Adrenal gland (tissue), 12 donors: ENCODE data around the gene EVC. TPM values are rescaled to one million over a fixed set of nuclear protein-coding genes. Genes with fewer than 3 reads are reported as not detected.
A peak's percentile ranks its signal among the peaks of the same experiment; 100 is the strongest.

Experiments
- DNase-seq, 7 donors: peaks; one replicate each; pipeline ENCODE4 v3.0.0-alpha.2; 2019 to 2020
- H3K27ac ChIP-seq, 5 donors: fragments of 200-600 bp; sonication (generic) in 4 of 5; 1 replicate in 3 of 5; 2 replicates in 2 of 5; pipeline versions ENCODE4 v1.5.1 to v1.8.0; 2016 to 2020; ENCODE audit warnings: mild to moderate bottlenecking in 1 of 5
- H3K27me3 ChIP-seq: fragments of 200-600 bp; 2 replicates; pipeline ENCODE4 v1.8.0; 2021
- H3K36me3 ChIP-seq, 2 donors: fragments of 200-600 bp; replicated peaks in 1 of 2; 1 replicate in 1 of 2; 2 replicates in 1 of 2; pipeline versions ENCODE4 v1.5.1 to v1.8.0; 2018 to 2022
- H3K4me1 ChIP-seq, 2 donors: fragments of 200-600 bp; replicated peaks in 1 of 2; 1 replicate in 1 of 2; 2 replicates in 1 of 2; pipeline versions ENCODE4 v1.5.1 to v1.8.0; 2018 to 2021
- H3K4me3 ChIP-seq, 4 donors: fragments of 200-600 bp; sonication (generic) in 3 of 4; one replicate each; pipeline ENCODE4 v1.5.1; 2016 to 2018
- H3K9me3 ChIP-seq, 3 donors: fragments of 200-600 bp; sonication (generic) in 1 of 3; replicated peaks in 1 of 3; 1 replicate in 2 of 3; 2 replicates in 1 of 3; pipeline versions ENCODE4 v1.5.1 to v1.8.0; 2016 to 2021
- POLR2A ChIP-seq, 2 donors: fragments of 450-650 bp; IDR thresholded peaks; one replicate each; pipeline ENCODE4 v1.6.1; 2017; ENCODE audit warnings: antibody characterized with exemption in 2 of 2, mild to moderate bottlenecking in 2 of 2, moderate library complexity in 1 of 2
- WGBS, 4 donors: extraction: QIAGEN DNeasy Blood & Tissue Kit in 2 of 4; methylation state at CpG; one replicate each; pipeline versions ENCODE4 v1.1.5 to v1.1.7; 2013 to 2017; 5-methylcytosine and 5-hydroxymethylcytosine counted together
- intact Hi-C, 2 donors: fragments of 100-400 bp; cut with DNase I; formaldehyde crosslinking; loops; one replicate each; pipeline versions ENCODE4 v1.14.1 to v1.15.0; 2022 to 2023
- polyA plus RNA-seq, 3 donors: library from polyadenylated mRNA; stranded (reverse); fragments of 200-250 nt in 2 of 3; fragments of 350-450 nt in 1 of 3; fragmentation: Illumina TruSeq in 1 of 3; extraction: RNeasy Lipid Tissue Mini Kit (QIAGEN cat#74804) in 1 of 3; gene quantifications; one replicate each; pipeline ENCODE4 v1.2.3, GENCODE V29; 2013 to 2014
- total RNA-seq, 9 donors: library from RNA; depleted of rRNA in 4 of 9; stranded (reverse); fragments of >200 nt in 4 of 9; fragments of 120-200 nt in 1 of 9; fragmentation: NEBNext Ultra II Directional in 1 of 9; extraction: Animal tissue kit (Norgen Biotek cat#: 25700) in 1 of 9; gene quantifications; one replicate each; pipeline versions ENCODE4 v1.1.0 to v1.2.4, GENCODE V29; 2013 to 2023
- TF ChIP-seq, protein P1 (sequence below), 6 experiments: fragments of 450-650 bp in 4 of 6; fragments of 200-600 bp in 2 of 6; sonication (generic) in 1 of 6; IDR thresholded peaks; 1 replicate in 5 of 6; 2 replicates in 1 of 6; pipeline versions ENCODE4 v1.5.1 to v1.8.0; 2016 to 2021; ENCODE audit warnings: antibody characterized with exemption in 6 of 6, mild to moderate bottlenecking in 2 of 6, moderate library complexity in 1 of 6
- donor health status: healthy with polysubstance abuse.
- donor health status: Bipolar disorder and iron deficiency.
- donor health status: DM: yes; HTN: yes; CAD: no.
- donor health status: DM: no; HTN: no; CAD: no.
- donor health status: DM: no; HTN: no; CAD: no.
- donor health status: DM: yes; HTN: yes; CAD: no.

The EVC gene
- total and polyA plus RNA-seq, 12 donors, result 1.0 to 23.7 (median 10.1) TPM

DNA sequence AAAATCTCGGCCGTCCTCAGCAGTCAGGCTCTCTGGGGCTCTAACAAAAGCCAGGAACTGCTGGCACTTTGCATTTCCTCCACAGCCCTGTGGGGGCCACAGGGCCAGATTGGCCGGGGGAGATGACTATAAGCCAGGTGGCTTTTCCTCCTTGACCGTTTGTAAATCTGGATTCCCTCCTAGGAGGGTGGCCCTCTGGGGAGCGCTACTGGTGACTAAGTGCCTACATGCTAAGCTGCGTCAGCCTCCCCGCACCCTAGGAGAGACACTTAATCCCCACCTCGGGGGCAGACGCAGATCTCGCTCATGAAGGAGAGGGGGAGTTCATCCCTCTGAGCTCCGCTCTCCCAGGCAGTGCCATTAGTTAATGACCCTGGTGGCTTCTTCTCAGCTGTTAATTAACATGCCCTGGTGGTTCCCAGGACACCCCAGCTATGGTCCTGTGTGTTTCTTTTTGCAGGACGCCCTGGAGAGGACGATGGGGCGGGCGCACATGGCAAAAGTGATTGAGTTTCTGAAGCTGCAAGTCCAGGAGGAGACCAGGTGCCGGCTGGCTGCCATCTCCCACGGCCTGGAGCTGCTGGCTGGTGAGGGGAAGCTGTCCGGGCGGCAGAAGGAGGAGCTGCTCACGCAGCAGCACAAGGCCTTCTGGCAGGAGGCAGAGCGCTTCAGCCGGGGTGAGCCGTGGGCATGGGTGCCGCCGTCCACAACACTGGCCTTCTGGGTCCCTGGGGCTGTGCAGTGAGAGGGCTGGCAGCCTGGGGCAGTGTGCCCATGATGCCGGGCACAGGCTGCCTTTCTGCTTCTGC lies 41.6 kb downstream of the EVC start:
- Histone ChIP-seq H3K9me3 (no peaks in the 10 kb centered on the region), H3K27me3 (no peaks in the 10 kb centered on the region), H3K36me3 (peaks cover 0 to 7% of the 10 kb centered on the region in 2 donors), H3K27ac (no peak overlapping the region), H3K4me3 (no peak overlapping the region), H3K4me1 (peaks cover 0 to 4% of the 10 kb centered on the region in 2 donors)
- no peak for DNase-seq
- intact Hi-C loops, result no loop called here
- no peak for TF ChIP-seq POLR2A (IDR thresholded peaks at IDR 0.05)
- TF ChIP-seq, protein P1, sequence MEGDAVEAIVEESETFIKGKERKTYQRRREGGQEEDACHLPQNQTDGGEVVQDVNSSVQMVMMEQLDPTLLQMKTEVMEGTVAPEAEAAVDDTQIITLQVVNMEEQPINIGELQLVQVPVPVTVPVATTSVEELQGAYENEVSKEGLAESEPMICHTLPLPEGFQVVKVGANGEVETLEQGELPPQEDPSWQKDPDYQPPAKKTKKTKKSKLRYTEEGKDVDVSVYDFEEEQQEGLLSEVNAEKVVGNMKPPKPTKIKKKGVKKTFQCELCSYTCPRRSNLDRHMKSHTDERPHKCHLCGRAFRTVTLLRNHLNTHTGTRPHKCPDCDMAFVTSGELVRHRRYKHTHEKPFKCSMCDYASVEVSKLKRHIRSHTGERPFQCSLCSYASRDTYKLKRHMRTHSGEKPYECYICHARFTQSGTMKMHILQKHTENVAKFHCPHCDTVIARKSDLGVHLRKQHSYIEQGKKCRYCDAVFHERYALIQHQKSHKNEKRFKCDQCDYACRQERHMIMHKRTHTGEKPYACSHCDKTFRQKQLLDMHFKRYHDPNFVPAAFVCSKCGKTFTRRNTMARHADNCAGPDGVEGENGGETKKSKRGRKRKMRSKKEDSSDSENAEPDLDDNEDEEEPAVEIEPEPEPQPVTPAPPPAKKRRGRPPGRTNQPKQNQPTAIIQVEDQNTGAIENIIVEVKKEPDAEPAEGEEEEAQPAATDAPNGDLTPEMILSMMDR (IDR thresholded peaks at IDR 0.05), result no peak
- 80 to 85% (median 81%) methylated on average over 13 to 26 of the region's 26 CpGs for WGBS, 4 donors

DNA sequence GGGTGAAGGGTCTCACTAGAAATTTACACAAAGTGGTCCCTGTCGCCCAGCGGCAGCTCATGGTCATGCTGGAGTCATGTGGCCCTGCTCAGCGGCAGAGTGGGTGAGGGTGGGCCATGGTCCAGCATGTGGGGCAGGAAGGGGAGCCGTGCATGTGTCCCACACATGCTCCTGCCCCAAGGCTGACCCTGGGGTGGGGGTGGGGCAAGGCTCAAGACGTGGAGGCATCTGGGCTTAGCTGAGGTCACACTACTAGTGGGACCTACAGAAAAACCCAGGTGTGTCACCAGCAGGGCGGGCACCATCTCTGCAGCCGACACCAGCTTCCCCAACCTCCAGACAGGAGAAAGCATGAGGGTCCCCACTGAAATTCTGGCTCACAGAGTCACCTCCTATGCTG lies 42.4 kb downstream of the EVC start:
- no peaks in the 10 kb centered on the region for H3K9me3 ChIP-seq
- H3K27ac ChIP-seq, result no peak overlapping the region
- 87 to 100% (median 90%) methylated on average over 2 to 7 of the region's 7 CpGs for WGBS, 4 donors
- no peak overlapping the region for H3K4me3 ChIP-seq
- no peaks in the 10 kb centered on the region for H3K27me3 ChIP-seq
- intact Hi-C loops, result no loop called here
- H3K4me1 ChIP-seq, result no peaks in the 10 kb centered on the region
- H3K36me3 ChIP-seq, result peaks cover 0 to 7% of the 10 kb centered on the region in 2 donors
- TF ChIP-seq, protein P1 (IDR thresholded peaks at IDR 0.05), result no peak
- no peak for TF ChIP-seq POLR2A (IDR thresholded peaks at IDR 0.05)
- DNase-seq, result no peak

DNA sequence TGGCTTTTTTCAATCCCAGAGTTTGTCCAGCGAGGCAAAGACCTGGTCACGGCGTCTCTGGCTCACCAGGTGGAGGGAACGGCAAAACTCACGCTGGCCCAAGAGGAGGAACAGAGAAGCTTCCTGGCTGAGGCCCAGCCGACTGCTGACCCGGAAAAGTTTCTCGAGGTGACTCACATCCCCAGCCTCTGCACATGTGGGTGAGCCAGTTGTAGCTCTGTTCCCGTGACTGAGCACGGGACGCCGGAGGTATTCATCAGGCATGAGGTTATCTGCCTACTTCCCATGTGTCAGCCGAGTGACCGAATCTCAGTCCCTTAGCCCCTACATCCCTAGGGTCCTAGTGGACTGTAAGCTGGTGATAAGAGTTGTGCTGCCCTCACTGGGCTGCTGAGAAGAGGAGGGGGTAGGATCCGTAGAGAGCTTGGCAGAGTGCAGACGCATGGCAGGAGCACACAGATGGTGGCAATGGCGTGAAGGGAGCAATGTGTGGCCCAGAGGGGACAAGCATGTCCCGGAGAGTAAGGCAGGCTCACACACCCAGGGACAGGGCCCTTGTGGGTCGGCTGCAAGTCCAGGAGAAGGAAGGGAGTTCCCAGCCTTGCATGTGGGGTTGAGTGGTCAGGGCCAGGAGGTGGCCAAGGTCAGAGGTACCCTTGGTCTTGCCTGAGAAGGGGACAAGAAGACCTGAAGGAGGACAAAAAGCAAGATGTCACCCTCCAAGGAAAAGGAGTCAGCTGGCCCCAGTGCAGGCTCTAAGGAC lies 42.9 kb downstream of the EVC start:
- WGBS, 4 donors, result 81 to 89% (median 84%) methylated on average over 7 to 19 of the region's 19 CpGs
- H3K36me3 ChIP-seq, result peaks cover 0 to 7% of the 10 kb centered on the region in 2 donors
- intact Hi-C loops, result no loop called here

DNA sequence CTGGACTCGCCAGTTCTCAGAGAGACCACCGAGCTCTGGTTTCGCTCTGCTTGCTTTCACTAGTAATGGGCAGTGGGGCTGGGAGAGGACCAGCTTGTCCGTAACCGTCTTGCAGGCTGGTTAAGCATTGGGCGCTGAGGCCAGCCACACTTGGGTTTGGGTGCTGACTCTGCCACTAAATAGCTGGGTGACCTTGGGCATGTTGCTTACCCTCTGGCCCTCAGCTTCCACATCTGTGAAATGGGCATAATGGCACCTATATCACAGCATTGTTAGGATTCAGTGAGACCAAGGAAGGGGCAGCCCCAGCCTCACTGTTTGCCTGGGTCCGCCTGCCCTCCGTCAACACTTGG lies 43.5 kb downstream of the EVC start:
- 92 to 100% (median 98%) methylated on average over 2 to 8 of the region's 8 CpGs for WGBS, 4 donors
- no peaks in the 10 kb centered on the region for H3K4me1 ChIP-seq
- intact Hi-C loops, result no loop called here
- TF ChIP-seq POLR2A (IDR thresholded peaks at IDR 0.05), result no peak
- TF ChIP-seq, protein P1 (IDR thresholded peaks at IDR 0.05), result no peak
- no peak overlapping the region for H3K4me3 ChIP-seq
- H3K36me3 ChIP-seq, result peaks cover 0 to 7% of the 10 kb centered on the region in 2 donors
- no peaks in the 10 kb centered on the region for H3K9me3 ChIP-seq
- no peak for DNase-seq
- no peak overlapping the region for H3K27ac ChIP-seq
- no peaks in the 10 kb centered on the region for H3K27me3 ChIP-seq

More for the DNA sequence above, 42.9 kb downstream of the EVC start:
- Histone ChIP-seq H3K27me3 (no peaks in the 10 kb centered on the region), H3K4me1 (no peaks in the 10 kb centered on the region), H3K4me3 (no peak overlapping the region), H3K9me3 (no peaks in the 10 kb centered on the region), H3K27ac (no peak overlapping the region)
- peak in 1 of 7 donors; percentile 25 for DNase-seq
- TF ChIP-seq, protein P1 (IDR thresholded peaks at IDR 0.05), result no peak
- no peak for TF ChIP-seq POLR2A (IDR thresholded peaks at IDR 0.05)
